ENCODE measurements around the gene NAT9.

The NAT9 gene

DNA sequence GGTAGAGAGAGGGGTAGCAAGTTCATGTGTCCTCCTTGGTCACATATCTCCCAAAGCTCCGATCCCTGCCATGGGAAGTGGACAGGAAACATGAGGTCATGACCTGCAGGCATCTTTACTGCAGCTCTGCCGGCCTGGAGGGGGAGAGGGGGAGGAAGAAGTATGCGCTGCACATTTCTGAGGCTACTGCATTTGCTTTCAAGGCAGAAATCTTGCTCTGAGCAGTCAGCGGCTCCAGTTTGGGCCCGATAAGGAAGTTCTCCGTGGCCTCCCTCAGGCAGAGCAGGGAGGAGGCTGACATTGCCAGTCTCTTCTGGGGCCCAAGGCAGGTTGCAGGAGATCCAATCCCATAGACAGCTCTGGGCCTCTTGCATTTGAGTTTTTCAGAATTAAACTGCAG, 29.2 kb downstream of the NAT9 start:
- no peak for DNase-seq (ENCODE audit: low read depth in 2 of 2, low spot score in 1 of 2)

DNA sequence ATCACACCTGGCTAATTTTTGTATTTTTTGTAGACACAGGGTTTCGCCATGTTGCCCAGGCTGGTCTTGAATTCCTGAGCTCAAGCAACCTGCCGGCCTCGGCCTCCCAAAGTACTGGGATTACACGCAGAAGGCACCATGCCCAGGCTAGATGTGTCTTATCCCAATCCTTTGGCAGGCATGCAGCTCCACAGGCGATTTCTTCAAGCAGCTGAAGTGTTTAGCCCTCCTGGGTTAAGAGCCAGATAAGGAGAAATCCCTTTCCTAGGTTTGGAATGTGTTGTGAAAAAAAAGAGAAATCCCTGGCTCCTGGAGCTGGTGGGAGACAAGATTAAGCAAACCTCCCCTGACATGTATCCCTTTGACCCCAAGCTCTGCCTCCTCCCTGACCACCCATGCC, 29.8 kb downstream of the NAT9 start:
- DNase-seq (ENCODE audit: low read depth in 2 of 2, low spot score in 1 of 2), result no peak

DNA sequence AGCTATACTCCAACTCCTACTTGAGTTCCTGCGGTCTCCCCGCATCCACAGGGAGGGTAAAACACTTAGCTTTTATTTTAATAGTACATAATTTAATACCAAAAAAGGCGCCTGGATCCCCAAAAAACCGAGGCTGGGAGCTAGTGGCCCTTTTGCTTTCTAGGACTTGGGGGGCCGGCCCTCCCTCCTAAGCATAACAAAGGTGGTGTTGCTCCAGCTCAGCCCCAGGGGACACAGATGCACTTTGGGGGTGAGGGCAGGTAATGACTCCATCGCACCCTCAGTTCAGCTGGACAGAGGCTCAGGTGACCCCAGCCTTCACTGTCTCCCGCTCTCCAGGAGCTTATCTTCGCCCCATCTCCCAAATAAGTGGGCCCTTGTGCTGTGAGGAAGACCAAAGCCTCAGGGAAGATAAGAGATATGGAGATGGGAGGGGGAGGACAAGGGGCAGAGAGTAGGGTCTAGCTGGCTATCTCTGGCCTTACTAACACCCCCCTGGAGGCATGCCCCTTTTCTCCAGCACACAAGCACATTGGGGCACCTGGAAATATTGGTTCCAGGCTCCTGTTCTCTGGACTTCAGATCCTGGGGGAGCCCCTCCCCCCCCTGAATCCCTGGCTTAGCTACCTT, 30.5 kb downstream of the NAT9 start:
- DNase-seq (ENCODE audit: low read depth in 2 of 2, low spot score in 1 of 2), result no peak

DNA sequence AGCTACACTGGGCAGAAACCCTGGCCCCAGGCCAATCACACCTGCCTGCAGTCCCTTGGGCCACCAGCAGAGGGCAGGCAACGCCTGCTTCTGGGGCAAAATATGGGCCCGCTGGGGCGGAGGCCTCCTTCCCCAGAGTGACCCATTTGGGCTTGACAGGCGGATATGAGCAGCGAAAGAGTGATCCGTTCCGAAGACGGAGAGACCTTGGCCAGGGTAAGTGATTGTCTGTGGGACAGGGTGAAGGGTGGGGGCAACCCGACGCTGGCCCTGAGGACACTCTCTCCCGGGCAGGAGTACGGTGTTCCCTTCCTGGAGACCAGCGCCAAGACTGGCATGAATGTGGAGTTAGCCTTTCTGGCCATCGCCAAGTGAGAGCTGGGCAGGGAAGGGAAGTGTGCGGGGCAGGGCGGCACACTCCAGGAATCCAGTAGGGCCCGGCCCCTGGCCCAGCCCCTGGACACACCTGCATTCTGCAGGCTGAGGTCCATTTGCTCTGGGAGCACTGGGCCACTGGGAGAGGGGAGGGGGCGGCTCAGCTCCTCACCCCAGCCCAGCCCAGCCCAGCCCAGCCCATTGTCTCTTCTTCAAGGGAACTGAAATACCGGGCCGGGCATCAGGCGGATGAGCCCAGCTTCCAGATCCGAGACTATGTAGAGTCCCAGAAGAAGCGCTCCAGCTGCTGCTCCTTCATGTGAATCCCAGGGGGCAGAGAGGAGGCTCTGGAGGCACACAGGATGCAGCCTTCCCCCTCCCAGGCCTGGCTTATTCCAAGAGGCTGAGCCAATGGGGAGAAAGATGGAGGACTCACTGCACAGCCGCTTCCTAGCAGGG, 31.2 kb downstream of the NAT9 start:
- DNase-seq (ENCODE audit: low read depth in 2 of 2, low spot score in 1 of 2), result peak; percentile 75

DNA sequence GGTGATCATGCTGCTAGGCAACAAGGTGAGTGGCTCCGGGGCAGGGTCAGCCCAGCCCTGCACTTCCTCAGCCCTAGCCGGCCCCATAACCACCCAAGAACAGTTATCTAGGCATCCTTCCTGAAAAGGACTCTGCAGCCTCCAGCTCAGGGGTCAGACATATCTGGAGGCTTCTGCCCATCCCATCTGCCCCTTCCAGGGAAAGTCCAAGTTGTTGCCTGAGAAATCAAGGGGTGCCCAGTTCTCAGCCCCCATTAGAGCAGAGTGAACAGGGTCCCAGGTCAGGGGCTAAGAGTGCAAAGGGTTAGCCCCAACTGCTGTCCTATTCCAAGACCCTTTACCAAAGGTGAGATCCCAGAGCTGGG, 31.8 kb downstream of the NAT9 start:
- no peak for DNase-seq (ENCODE audit: low read depth in 2 of 2, low spot score in 1 of 2)

DNA sequence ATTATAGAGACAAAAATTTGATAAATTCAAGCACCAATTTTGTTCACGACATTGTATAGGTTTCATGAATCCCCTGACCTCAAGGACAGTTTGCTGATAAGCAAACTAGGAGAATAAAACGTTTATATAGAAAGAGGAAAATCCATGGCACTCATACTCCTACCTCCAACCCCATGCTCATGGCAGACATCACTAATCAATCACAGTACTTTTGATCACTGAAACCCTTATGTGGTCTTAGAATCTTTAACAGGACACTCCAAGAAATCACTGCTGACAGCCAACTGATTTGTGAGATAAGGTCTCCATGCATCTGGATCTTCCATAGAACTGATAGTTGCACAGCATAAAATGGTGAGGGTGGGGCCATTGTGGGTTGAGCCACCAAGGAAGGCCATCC, 32.4 kb downstream of the NAT9 start:
- no peak for DNase-seq (ENCODE audit: low read depth in 2 of 2, low spot score in 1 of 2)

DNA sequence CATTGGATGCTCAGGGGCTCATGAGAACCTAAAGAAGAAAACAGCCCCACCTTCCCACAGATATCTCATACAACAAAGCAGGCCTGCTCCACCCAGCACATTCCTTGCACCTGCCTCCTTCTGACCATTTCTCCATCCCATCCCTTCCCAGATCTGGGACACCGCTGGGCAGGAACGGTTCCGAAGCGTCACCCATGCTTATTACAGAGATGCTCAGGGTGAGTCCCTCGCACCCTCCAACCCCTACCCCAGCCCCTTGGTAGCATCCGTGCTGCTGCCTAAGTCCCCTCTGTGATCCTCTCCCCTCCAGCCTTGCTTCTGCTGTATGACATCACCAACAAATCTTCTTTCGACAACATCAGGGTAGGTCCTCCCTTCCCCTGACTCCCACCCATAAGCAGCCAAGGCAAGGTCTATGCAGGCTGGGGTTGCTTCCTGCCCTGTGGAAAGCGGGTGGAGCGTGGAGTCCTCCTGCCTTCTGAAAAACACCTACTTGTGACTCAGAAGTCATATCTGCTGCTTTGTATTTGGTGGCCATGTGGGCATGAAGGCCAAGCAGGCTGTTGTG, 33.1 kb downstream of the NAT9 start:
- no peak for DNase-seq (ENCODE audit: low read depth in 2 of 2, low spot score in 1 of 2)

DNA sequence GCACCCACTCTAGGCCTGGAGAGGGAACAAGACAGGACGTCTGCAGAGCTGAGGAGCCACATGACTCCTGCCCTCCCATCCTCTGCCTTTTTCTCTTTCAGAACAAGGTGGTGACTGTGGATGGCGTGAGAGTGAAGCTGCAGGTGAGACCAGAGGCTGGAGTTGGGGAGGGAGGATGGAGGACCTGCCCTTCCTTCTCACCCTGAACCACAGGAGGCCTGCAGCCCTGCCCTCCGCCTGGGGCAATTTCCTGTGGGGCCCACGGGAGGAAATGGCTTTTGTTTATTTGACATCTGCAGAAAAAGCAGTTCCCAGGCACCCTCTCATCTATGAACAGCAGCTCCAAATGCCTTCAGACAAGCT, 34.0 kb downstream of the NAT9 start:
- DNase-seq (ENCODE audit: low read depth in 2 of 2, low spot score in 1 of 2), result no peak

DNA sequence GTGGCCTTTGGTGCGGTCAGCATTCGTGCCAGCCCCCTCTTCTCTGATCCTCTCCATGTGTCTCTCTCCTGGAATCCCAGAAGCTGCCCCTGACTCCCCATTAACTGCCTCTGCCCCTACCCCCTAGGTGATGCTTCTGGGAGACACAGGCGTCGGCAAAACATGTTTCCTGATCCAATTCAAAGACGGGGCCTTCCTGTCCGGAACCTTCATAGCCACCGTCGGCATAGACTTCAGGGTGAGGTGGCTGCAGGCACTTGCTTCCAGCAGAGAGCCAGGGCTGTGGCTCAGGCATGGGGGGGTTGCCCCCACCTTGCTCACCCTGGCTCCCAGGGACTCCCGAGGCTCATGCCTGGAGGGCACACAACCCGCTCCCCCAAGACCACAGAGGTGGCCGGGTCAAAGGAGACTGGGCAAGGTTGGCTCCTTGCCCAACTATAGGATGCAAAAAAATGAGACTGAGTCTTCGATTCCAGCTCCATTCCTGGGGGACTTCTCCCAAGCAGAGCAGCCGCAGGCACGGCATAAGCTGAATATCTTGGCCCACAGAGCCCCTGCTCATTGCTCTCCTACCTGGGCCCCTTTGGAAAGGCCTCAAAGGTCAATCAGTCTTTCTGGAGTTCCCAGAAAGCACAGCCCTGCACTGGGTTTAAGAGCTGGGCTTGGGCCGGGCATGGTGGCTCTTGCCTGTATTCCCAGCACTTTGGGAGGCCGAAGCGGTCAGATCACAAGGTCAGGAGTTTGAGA, 35.3 kb downstream of the NAT9 start:
- no peak for DNase-seq (ENCODE audit: low read depth in 2 of 2, low spot score in 1 of 2)

DNA sequence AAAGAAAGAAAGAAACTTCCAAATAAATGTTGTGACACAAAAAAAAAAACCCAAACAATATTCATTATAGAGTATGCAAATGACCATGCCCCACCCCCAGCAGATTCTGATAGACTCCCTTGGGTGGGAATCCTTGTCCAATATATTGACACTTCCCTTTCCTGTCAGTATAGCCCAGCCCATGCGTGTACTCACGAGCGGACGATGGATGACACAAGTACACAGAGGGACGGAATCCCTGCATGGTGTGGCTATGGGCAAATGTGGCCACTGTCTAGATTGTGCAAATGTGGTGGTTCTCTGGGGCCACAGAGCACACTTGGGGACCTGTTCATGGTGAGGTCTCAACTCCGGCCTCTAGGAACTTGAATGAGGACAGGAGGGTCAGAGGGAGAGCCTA, 36.0 kb downstream of the NAT9 start:
- DNase-seq (ENCODE audit: low read depth in 2 of 2, low spot score in 1 of 2), result no peak

DNA sequence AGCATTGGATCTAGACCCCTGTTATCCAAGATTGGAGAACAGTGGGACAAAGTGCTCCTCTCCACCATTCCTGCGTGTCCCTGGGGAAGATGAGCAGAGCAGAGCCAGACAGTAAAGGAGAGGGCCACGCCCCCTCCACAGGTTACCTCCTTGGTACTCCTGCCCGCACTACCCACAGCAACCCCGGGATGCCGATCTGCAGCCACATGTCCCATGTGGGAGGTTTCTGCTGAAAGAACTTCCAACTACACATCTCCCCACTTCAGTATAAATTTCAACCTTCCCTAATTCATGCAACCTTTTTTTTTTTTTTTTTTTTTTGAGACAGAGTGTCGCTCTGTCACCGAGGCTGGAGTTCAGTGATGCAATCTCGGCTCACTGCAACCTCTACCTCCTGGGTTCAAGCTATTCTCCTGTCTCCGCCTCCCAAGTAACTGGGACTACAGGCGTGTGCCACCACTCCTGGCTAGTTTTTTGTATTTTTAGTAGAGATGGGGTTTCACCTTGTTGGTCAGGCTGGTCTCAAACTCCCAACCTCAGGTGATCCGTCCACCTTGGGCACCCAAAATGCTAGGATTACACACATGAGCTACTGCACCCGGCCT, 36.8 kb downstream of the NAT9 start:
- no peak for DNase-seq (ENCODE audit: low read depth in 2 of 2, low spot score in 1 of 2)

DNA sequence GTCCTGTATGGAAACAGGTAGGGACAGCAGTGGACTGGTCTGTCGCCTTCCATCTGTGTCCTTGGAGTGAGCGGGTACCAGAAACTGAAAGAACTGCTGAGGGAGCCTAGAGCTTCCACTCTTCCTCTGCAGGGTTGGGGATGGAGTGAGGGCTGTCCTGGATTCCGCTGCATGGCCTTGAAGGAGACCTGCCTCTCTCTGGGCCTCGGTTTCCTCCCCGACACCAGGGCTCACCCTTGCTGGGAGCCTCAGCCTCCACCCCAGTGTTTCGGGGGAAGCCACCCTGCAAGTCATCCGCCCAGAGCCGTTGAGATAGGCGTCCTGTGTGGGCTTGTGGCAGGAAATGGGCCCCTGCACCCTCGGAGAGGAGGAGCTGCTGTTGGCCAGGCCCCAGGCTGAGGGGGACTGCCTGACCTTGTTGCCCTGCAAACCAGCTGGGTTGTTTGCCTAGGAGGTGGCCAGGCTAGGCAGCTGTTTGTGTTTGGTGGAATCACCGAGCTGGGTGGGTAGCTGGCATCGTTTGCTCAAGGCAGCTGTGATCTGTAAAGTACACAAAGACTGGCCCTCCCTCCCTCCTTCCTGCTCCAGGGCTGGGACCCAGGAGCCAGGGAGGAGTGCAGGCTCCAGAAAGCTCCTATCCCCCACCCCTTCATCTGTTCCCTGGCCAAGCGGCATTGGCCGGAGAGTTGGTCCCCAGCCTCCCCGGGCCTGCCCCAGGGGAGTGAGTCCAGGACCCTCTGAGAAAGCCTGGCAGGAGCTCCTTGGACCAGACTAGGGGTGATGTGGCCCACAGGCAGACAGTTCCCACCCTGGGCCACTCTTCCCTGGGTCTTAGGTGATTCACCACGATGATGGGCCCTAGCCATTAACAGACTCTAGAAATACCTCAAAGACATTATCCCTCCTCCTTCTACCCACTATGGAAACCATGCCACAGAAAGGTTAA, 37.8 kb downstream of the NAT9 start:
- DNase-seq (ENCODE audit: low read depth in 2 of 2, low spot score in 1 of 2), result peak in 1 of 2 donors; percentile 60

DNA sequence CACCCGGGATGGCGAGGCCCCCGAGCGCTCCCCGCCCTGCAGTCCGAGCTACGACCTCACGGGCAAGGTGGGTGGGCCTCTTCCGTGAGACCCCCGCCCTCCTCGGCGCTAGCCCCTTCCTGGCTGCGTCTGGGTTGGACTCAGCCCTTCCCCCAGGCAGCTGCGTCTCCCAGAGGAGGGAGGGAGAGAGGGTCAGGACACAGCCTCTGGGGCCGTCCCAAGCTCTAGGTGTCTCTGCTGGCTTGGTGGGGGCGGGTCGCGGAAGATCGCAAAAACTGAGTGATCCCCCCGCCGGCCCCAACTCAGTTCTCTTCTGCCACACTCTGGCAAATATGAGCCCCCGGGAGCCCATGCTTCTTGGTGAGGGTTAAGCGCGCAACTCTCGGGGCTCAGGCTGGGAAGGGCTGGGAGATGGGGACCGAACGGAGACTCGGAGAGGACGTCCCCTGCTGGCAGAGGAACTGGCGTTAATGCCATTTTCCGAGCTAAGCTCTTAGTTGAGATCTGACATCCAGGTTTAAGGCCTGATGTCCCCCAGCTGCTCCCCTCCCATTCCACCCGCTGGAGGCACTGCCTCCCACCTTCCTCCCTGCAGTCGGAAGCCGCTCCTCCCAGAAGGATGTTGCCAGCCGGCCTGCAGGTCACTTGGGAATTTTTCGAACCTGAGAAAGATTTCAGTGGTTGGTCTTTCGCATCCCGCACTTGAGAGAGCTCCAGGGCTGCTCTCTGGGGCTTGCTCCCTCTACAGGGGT, 38.7 kb downstream of the NAT9 start:
- no peak for DNase-seq (ENCODE audit: low read depth in 2 of 2, low spot score in 1 of 2)

DNA sequence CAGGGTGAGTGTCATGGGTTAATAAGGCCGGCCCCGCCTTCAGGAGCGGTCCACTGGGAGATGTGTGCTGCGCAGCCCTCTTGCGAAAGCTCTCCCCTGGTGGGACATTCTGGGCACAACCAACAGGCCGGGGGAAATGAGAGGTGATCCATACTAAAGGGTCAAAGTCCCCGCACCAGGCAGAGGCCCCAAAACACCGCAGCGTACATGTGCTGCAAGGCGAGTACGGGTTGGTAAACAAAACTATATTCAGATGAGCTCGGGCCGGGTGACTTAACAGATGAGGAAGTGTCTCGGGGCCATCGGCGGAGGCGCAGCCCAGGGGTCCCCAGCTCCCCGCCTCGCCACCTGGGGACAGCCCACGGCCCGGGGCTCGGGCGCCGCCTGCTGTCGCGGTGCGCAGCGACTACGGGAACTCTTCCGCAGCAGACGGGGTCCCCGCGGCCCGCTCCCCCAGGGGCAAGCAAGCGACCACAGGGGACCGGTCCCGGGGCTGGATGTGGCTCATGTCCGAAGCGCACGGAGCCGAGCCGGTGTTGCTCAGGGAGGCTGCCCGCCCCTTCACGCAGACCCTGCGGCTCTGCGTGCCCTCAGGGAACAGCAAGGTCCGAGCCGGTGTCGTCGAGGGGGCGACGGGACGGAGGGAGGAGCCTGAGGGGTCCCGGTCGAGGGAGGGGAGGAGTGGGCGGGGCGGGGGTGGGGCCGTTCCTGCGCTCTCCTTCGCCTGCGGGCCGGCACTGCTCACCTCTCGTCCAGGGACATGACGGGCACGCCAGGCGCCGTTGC, 39.4 kb downstream of the NAT9 start, which contains the start of gene RAB37:
TSS of gene RAB37 (plus strand) at position 744 of the 786 bp plus-strand sequence. CDS start at position 761, 17 bp downstream.
- DNase-seq (ENCODE audit: low read depth in 2 of 2, low spot score in 1 of 2), result no peak

DNA sequence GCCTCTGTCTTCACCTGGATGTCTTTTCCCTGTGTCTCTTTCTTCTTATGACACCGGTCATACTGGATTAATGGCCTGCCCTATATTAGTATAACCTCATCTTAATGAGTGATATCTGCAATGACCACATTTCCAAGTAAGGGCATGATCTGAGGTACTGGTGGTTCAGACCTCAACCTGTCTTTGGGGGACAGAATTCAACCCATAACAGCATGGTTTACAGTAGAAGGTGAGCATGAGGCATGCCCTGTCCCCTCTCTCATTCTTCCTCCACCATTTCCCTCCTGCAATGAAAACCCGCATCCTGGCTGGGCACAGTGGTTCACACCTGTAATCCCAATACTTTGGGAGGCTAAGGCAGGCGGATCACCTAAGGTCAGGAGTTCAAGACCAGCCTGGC, 41.9 kb downstream of the NAT9 start:
- DNase-seq (ENCODE audit: low read depth in 2 of 2, low spot score in 1 of 2), result no peak

DNA sequence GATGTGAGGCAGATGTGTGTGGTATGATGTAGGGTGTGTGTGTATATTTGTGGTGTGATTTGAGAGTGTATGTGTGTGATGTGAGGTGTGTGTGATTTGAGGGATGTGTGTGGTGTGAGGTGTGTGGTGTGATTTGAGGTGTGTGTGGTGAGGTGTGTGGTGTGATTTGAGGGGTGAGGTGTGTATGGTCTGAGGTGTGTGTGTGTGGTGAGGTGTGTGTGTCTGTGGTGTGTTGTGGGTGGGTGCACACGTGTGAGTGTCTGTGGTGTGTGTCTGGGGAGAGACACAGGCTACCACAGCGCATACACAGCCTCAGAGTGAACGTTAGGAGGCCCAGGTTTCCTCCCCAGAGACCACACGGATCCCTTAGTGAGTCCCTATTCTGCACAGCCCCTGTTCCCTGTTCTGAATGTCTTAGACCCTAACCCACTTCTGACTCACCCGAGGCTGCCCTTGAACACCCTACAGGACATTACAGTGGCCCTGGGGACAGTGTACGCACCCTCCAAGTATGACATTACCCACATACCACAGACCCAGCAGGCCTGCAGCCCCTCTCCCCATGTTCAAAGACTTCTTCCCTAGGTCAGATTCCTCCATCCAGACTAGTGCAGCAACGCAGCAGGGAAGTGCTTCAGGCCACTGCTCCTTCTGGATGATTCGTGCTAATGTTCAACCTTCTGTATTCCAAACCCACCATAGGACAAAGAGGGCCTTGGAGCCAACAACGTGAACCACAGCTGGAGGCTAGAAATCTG, 42.6 kb downstream of the NAT9 start:
- no peak for DNase-seq (ENCODE audit: low read depth in 2 of 2, low spot score in 1 of 2)

DNA sequence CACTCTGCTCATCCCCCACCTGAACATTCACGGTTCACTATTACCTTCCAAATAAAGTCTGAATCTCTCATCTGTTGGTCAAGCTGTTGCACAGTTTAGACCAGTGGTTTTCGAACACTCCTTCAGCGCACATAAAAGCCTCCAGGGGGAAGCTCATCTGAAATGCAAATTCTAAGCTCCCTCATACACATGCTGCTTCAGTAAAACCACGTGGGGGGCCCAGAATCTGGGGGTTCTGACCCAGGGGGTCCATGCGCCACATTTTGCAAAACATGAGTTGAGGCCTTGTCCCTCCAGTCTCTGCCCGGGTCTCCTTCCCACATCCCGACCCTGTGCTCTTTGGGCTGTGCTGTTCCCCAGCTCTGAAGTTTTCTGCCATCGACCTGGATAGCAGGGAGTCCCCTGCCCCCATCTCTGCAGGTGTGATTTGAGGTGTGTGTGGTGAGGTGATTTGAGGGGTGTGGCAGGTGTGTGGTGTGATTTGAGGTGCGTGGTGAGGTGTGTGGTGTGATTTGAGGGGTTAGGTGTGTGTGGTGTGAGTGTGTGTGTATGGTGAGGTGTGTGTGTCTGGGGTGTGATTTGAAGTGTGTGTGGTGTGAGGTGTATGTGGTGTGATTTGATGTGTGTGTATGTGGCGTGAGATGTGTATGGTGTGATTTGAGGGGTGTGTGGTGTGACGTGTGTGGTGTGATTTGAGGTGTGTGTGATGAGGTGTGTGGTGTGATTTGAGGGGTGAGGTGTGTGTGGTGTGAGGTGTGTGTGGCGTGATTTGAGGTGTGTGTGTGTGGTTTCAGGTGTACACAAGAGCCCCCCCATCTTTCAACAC, 43.9 kb downstream of the NAT9 start:
- DNase-seq (ENCODE audit: low read depth in 2 of 2, low spot score in 1 of 2), result no peak

DNA sequence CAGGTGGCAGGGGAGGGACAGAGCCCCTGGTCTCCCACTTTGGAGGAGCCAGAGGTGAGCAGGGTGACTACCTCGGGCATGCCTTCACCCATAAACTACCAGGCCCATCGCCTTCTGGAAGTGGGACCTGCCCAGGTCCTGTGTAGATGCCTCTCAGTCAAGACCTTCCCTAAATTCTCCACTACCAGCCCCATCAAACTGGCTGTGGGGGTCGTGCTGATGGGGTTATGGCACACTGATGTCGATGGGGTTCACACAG, 44.9 kb downstream of the NAT9 start:
- DNase-seq (ENCODE audit: low read depth in 2 of 2, low spot score in 1 of 2), result no peak

Measured in stimulated activated CD8-positive, alpha-beta memory T cell treated with anti-CD3 and anti-CD28 coated beads, Interleukin-4, amount 100 ng/mL, for 1 hour (primary cell).